Kidney (tissue), 14 donors: ENCODE results near the gene ARMC6. TPM values are rescaled to one million over a fixed set of nuclear protein-coding genes. Genes with fewer than 3 reads are reported as not detected.

Experiments used
- DNase-seq, 5 donors: peaks; one replicate each; pipeline ENCODE4 v3.0.0-alpha.2; 2013 to 2020
- FAIRE-seq: peaks from 2 replicates; lab custom pipeline; 2012; peaks lifted over from hg19 to GRCh38; lab: Jason Lieb, UNC
- H3K27ac ChIP-seq, 2 donors: one replicate each; pipeline ENCODE4 v1.7.0; 2013; ENCODE audit warnings: low read depth in 2 of 2, low read length in 2 of 2, inconsistent platforms in 1 of 2
- H3K27me3 ChIP-seq: one replicate; pipeline ENCODE4 v1.7.1; 2013; ENCODE audit warnings: low read length, inconsistent platforms; ENCODE audit not compliant: control insufficient read depth, insufficient read depth
- H3K36me3 ChIP-seq, 3 donors: one replicate each; pipeline versions ENCODE4 v1.7.0 to v1.7.1; 2013; ENCODE audit warnings: low read length in 3 of 3, control low read depth in 1 of 3, inconsistent platforms in 1 of 3; ENCODE audit not compliant: insufficient read depth in 3 of 3, control insufficient read depth in 2 of 3
- H3K4me1 ChIP-seq, 3 donors: one replicate each; pipeline versions ENCODE4 v1.7.0 to v1.7.1; 2013; ENCODE audit warnings: low read length in 3 of 3, inconsistent platforms in 1 of 3, low read depth in 1 of 3; ENCODE audit not compliant: control insufficient read depth in 2 of 3, insufficient read depth in 2 of 3
- H3K4me3 ChIP-seq, 3 donors: one replicate each; pipeline versions ENCODE4 v1.7.0 to v1.8.1; 2013; ENCODE audit warnings: low read length in 3 of 3, control low read depth in 1 of 3, inconsistent platforms in 1 of 3
- H3K9ac ChIP-seq, 3 donors: one replicate each; pipeline versions ENCODE4 v1.7.0 to v1.7.1; 2013; ENCODE audit warnings: low read length in 3 of 3, control low read depth in 1 of 3, inconsistent platforms in 1 of 3
- H3K9me3 ChIP-seq, 3 donors: one replicate each; pipeline versions ENCODE4 v1.7.0 to v1.7.1; 2013; ENCODE audit warnings: low read length in 3 of 3, control low read depth in 1 of 3, inconsistent platforms in 1 of 3; ENCODE audit not compliant: control insufficient read depth in 2 of 3, insufficient read depth in 1 of 3
- intact Hi-C: fragments of 100-400 bp; cut with DNase I; formaldehyde crosslinking; loops from one replicate; pipeline ENCODE4 v1.11.1; 2022
- polyA plus RNA-seq: library from polyadenylated mRNA; stranded (reverse); fragments of 350-450 nt; fragmentation: Illumina TruSeq; extraction: RNeasy Lipid Tissue Mini Kit (QIAGEN cat#74804); gene quantifications from one replicate; pipeline ENCODE4 v1.2.3, GENCODE V29; 2014; ENCODE audit warnings: low read depth, low replicate concordance; ENCODE audit not compliant: insufficient read depth
- total RNA-seq: library from RNA; stranded (reverse); fragmentation: NEBNext Ultra II Directional; extraction: Animal tissue kit (Norgen Biotek cat#: 25700); gene quantifications from one replicate; pipeline ENCODE4 v1.2.1, GENCODE V29; 2021
- TF ChIP-seq, protein P1 (sequence below): IDR thresholded peaks from 3 replicates; pipeline ENCODE4 v1.5.1; 2012; ENCODE audit warnings: mild to moderate bottlenecking, moderate library complexity, borderline replicate concordance; ENCODE audit not compliant: insufficient read depth; ENCODE audit errors: extremely low read depth
- donor health status: control.
- donor health status: control.
- donor health status: control.
- donor health status: control.
- donor health status: control.
- donor health status: DM: yes; HTN: yes; CAD: no.
- donor health status: Normal renal cell carcinoma (clear cell type).

ARMC6 gene
- total and polyA plus RNA-seq, 2 donors from 2014 or later, result 23.0 to 24.6 TPM

GRCh38 chr19:19034204-19034624 is 811 bp downstream of the ARMC6 start:
- Histone ChIP-seq H3K9me3 (no peaks in the 10 kb centered on the region), H3K27me3 (no peaks in the 10 kb centered on the region), H3K9ac (peak overlapping the region; percentile 29 to 80 (median 69)), H3K27ac (peak overlapping the region in 1 of 2 donors; percentile 92), H3K4me1 (peaks cover 0 to 12% (median 0%) of the 10 kb centered on the region in 3 donors), H3K36me3 (peaks cover 0 to 4% (median 0%) of the 10 kb centered on the region in 3 donors), H3K4me3 (peak overlapping the region; percentile 81 to 90 (median 85))
- FAIRE-seq (no peak), DNase-seq (peak in 3 of 5 donors; percentile 50 to 80 (median 52))
- TF ChIP-seq, protein P1, sequence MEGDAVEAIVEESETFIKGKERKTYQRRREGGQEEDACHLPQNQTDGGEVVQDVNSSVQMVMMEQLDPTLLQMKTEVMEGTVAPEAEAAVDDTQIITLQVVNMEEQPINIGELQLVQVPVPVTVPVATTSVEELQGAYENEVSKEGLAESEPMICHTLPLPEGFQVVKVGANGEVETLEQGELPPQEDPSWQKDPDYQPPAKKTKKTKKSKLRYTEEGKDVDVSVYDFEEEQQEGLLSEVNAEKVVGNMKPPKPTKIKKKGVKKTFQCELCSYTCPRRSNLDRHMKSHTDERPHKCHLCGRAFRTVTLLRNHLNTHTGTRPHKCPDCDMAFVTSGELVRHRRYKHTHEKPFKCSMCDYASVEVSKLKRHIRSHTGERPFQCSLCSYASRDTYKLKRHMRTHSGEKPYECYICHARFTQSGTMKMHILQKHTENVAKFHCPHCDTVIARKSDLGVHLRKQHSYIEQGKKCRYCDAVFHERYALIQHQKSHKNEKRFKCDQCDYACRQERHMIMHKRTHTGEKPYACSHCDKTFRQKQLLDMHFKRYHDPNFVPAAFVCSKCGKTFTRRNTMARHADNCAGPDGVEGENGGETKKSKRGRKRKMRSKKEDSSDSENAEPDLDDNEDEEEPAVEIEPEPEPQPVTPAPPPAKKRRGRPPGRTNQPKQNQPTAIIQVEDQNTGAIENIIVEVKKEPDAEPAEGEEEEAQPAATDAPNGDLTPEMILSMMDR, result no peak
- intact Hi-C loops, result no loop called here

DNA sequence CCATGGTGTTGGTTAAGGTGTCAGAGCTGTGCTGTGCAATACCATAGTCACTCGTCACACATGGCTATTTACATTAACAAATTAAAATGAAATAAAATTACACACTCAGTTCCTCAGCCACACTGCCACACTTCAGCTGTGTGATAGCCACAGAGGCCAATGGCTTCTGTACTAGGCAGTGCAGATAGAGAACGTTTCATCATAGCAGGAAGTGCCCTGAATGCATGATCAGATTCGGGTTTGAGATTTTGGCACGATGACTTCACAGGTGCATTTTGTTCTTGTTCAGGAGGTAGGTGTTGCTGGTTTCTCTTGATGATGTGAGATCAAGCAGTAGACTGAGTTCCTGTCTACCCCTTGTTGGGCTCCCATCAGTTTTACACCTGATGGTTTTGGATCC is 6.5 kb downstream of the ARMC6 start:
- peaks cover 0 to 12% (median 7%) of the 10 kb centered on the region in 3 donors for H3K36me3 ChIP-seq
- no peaks in the 10 kb centered on the region for H3K9me3 ChIP-seq
- H3K4me1 ChIP-seq, result no peaks in the 10 kb centered on the region
- H3K27me3 ChIP-seq, result no peaks in the 10 kb centered on the region
- FAIRE-seq (no peak), DNase-seq (no peak)
- no peak overlapping the region for H3K4me3 ChIP-seq
- H3K9ac ChIP-seq, result no peak overlapping the region
- no peak overlapping the region for H3K27ac ChIP-seq
- intact Hi-C loops, result no loop called here
- TF ChIP-seq, protein P1, result no peak

GRCh38 chr19:19040417-19040816 is 7.0 kb downstream of the ARMC6 start:
- Histone ChIP-seq H3K4me3 (no peak overlapping the region), H3K4me1 (no peaks in the 10 kb centered on the region), H3K36me3 (peaks cover 0 to 12% (median 7%) of the 10 kb centered on the region in 3 donors), H3K9me3 (no peaks in the 10 kb centered on the region), H3K27me3 (no peaks in the 10 kb centered on the region), H3K9ac (no peak overlapping the region), H3K27ac (no peak overlapping the region)
- FAIRE-seq (no peak), DNase-seq (no peak)
- intact Hi-C loops, result no loop called here
- TF ChIP-seq, protein P1, result no peak
